Bronchial epithelial cell (primary cell): ENCODE results near the gene TGFBR3. TPM values are rescaled to one million over a fixed set of nuclear protein-coding genes. Genes with fewer than 3 reads are reported as not detected.
"Not testable (repeated sequence)": the region's sequence is repeated elsewhere in the genome, so short reads cannot be mapped to it uniquely, and the experiment has no call there.

Source experiments
- DNase-seq: peaks from one replicate; pipeline ENCODE4 v3.0.0-alpha.2; 2010; ENCODE audit warnings: low read depth
- FAIRE-seq: peaks from 2 replicates; lab custom pipeline; 2011; peaks lifted over from hg19 to GRCh38; lab: Jason Lieb, UNC
- H3K27me3 ChIP-seq: 2 replicates; pipeline ENCODE4 v1.5.1; 2011; ENCODE audit warnings: low read length; ENCODE audit not compliant: control insufficient read depth, insufficient read depth
- H3K36me3 ChIP-seq: 2 replicates; pipeline ENCODE4 v1.5.1; 2011; ENCODE audit warnings: low read length; ENCODE audit not compliant: control insufficient read depth, insufficient read depth
- H3K4me3 ChIP-seq: 2 replicates; pipeline ENCODE4 v1.5.1; 2011; ENCODE audit warnings: mild to moderate bottlenecking, low read depth, low read length, control low read depth
- total RNA-seq: library from RNA; depleted of rRNA; stranded (reverse); fragments of >200 nt; gene quantifications from 2 replicates; pipeline ENCODE4 v1.2.1, GENCODE V29; 2014
- TF ChIP-seq, protein P1 (sequence below): IDR thresholded peaks from 2 replicates; pipeline ENCODE4 v1.5.1; 2011; ENCODE audit warnings: mild to moderate bottlenecking, moderate library complexity, low read length, control low read depth, inconsistent platforms; ENCODE audit not compliant: insufficient read depth, severe bottlenecking

Gene TGFBR3
- total RNA-seq, 1 donor from 2014 or later: 1.8 TPM

DNA sequence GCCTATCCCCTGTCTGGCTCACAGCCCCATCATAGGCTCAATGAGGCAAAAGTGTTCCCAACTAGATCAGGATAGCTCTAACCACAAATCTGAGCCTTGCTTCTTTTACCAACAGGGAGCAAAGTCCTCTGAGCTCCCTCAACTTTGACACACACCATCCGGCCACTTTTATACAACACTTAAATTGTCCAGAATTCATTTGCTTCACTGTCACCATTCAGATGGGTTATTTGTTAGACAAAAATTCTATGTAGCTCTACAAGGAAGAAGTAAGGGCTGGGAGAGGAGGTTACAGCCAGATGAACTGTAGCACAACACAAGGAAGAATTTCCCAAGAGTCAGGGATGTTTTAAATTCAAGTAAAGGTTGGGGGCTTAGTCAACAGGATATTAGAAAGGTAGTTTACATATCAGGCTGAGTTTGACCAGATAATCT lies 50.8 kb downstream of the TGFBR3 start:
- Histone ChIP-seq H3K36me3 (no peaks in the 10 kb centered on the region), H3K4me3 (no peak overlapping the region), H3K27me3 (no peaks in the 10 kb centered on the region)
- TF ChIP-seq, protein P1, sequence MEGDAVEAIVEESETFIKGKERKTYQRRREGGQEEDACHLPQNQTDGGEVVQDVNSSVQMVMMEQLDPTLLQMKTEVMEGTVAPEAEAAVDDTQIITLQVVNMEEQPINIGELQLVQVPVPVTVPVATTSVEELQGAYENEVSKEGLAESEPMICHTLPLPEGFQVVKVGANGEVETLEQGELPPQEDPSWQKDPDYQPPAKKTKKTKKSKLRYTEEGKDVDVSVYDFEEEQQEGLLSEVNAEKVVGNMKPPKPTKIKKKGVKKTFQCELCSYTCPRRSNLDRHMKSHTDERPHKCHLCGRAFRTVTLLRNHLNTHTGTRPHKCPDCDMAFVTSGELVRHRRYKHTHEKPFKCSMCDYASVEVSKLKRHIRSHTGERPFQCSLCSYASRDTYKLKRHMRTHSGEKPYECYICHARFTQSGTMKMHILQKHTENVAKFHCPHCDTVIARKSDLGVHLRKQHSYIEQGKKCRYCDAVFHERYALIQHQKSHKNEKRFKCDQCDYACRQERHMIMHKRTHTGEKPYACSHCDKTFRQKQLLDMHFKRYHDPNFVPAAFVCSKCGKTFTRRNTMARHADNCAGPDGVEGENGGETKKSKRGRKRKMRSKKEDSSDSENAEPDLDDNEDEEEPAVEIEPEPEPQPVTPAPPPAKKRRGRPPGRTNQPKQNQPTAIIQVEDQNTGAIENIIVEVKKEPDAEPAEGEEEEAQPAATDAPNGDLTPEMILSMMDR: no peak
- FAIRE-seq (no peak), DNase-seq (no peak)

DNA sequence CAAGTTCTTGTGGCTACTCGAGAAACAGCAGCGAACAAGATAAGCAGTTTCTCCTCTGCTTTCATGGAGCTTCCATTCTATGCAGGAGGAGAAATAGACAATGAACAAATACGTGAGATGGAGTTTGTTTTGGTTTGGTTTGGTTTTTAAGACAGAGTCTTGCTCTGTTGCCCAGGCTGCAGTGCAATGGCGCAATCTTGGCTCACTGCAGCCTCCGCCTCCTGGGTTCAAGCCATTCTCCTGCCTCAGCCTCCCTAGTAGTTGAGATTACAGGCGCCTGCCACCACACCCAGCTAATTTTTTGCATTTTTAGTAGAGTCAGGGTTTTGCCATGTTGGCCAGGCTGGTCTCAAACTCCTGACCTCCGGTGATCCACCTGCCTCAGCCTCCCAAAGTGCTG lies 51.4 kb downstream of the TGFBR3 start:
- not testable (repeated sequence) for H3K4me3 ChIP-seq, FAIRE-seq, H3K27me3 ChIP-seq, H3K36me3 ChIP-seq, DNase-seq

DNA sequence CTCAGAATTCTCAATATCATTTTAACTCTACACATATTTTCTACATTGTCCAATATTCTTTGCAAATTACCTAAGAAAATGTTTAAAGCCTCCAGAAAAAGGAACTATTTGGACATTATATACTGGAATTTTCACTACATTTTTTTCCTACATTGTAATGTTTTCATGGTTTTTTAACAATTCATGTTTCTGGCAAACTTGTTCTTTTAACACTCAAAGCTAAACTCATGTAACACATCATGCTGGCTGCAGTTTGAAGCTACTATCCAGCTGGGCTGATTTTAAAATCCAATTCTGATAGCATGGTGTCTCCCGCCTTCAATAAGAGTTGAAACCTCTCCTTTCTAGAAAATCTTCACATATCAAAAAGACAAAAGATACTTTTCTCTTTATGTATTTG lies 52.0 kb downstream of the TGFBR3 start:
- Histone ChIP-seq H3K27me3 (no peaks in the 10 kb centered on the region), H3K4me3 (no peak overlapping the region), H3K36me3 (no peaks in the 10 kb centered on the region)
- no peak for DNase-seq
- TF ChIP-seq, protein P1: no peak
- no peak for FAIRE-seq

DNA sequence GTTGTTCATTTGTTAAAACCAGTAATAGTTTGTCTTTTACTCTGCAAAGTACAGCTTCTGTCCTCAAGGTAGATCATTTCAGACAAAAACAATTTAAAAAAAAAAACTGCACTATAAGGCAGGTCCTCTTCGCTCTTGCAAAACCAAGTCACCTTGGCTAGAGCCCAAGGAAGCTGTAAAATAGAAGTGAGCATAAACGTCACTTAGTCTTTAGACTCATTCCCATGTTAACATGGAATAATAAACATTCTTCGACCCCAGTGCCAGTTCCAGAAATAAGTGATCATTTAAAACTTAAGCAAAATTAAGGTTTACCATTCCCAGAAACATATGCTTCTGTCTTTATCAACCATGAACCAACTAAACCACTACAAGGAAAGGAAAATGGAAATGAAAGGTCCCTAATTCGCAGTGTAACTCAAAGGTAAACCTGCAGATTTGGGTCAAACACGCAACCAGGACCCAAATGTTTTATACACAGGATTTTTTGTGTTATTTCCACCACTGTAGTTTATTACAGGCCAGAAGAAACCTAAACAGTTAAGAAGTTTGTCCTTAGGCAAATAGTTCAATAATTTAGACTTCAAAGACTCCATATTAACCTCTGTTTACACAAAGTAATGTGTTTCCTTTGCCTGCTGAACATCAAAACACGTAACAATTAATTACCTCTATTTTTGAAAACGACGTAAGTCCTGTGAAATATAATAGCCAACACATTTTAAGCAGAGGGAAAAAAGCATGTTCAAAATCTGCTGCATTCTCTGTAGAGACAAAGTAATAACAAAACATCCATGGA lies 54.6 kb downstream of the TGFBR3 start:
- no peaks in the 10 kb centered on the region for H3K27me3 ChIP-seq
- TF ChIP-seq, protein P1: no peak
- no peak for DNase-seq
- no peak for FAIRE-seq
- H3K4me3 ChIP-seq: no peak overlapping the region
- no peaks in the 10 kb centered on the region for H3K36me3 ChIP-seq

DNA sequence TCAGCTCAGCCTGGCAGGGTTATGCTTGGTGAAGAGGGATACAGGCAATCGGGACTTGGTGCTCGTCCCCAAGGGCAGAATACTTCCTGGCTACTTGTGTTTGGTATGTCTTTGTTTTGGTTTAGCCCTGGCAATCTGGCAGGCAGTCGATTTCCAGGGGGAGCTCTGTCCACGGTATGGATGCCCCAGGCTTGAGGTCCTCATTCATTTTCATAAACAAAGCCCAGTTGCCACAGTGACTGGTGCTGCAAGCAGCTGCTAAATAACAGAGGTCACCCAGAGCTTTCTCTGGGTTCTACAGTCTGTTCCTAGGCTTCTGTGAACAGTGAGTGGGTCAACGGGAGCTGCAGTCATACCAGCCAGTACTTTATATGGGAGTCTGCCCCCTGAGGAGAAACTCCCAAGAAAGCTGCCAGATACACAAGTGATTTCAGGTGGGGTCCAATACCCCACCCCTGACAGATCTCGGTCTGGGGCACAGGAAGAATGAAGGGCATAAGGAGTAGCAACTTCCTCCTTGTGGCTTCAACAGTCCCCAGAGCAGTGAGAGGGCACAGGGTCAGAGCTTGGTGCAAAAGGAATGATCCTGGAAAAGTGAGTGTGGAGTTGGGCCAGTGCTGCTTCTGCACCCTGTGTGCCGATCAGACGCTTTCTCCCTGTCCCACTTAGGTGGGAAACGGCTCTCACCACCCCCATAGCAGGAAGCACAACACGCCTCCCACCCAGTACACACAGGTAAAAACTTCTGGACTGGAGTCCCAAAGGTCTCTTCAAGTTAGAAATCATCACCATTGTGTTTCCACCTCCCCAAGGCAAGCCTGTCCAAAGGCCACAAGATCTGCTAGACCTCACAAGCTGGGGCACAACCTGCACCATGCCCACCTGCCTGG lies 55.5 kb downstream of the TGFBR3 start:
- FAIRE-seq: no peak
- no peaks in the 10 kb centered on the region for H3K36me3 ChIP-seq
- no peaks in the 10 kb centered on the region for H3K27me3 ChIP-seq
- H3K4me3 ChIP-seq: no peak overlapping the region
- TF ChIP-seq, protein P1: no peak
- DNase-seq: peak; percentile 28

DNA sequence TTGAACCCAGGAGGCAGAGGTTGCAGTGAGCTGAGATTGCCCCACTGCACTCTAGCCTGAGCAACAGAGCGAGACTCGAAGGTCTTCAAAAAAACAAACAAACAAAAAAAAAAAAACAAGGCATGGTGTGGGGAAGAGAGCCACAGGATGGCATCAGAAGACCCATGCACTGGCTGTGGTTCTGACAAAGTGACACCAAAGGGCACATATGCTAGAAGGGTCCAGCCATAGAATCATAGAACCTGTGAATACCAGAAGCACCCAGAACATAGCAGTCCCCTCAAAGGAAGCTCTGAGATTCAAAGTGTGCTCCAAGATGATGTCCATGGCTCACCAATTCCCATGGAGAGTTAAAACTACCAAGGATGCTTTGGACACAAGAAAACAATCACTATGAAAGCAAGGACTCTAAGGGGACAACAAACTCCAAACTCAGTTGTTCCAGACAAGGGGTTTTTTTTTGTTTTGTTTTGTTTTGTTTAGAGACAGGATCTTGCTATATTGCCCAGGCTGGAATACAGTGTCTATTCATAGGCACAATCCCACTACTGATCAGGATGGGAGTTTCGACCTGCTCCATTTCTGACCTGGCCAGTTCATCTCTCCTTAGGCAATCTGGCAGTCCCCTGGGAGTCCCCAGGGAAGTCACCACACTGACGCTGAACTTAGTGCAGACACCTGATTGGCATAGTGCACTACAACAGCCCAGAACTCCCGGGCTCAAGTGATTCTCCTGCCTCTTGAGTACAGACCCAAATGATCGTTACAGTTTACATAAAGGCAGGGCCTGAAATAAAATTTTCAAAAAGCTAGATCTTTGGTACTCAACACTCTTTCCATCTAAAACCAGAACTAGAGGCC lies 56.4 kb downstream of the TGFBR3 start:
- no peaks in the 10 kb centered on the region for H3K27me3 ChIP-seq
- no peaks in the 10 kb centered on the region for H3K36me3 ChIP-seq
- TF ChIP-seq, protein P1: no peak
- DNase-seq (no peak), FAIRE-seq (no peak)
- H3K4me3 ChIP-seq: no peak overlapping the region
